HepG2 (cell line): ENCODE measurements around the gene SHC3. TPM values are rescaled to one million over a fixed set of nuclear protein-coding genes. Genes with fewer than 3 reads are reported as not detected.

Source experiments
- ATAC-seq: fragments of 200-7000 bp; cut with Tn5 transposase; 3 replicates; pipeline ENCODE4 v1.9.1; 2020; ENCODE audit warnings: mild to moderate bottlenecking, moderate library complexity
- BruUV-seq: library from RNA; stranded (reverse); fragments of 400-500 nt; replicated peaks from 2 replicates; lab custom pipeline; 2021; lab: Mats Ljungman, UMichigan
- CTCF ChIA-PET: fragments of 300-600 bp; formaldehyde crosslinking; extraction: SDS; loops from one replicate; lab custom pipeline; 2021; ENCODE audit warnings: low total read pairs, inconsistent platforms, low intra/inter-chr PET ratio; lab: Yijun Ruan, JAX
- POLR2A ChIA-PET: fragments of 350-600 bp; sonication (Branson Sonifier 250); formaldehyde crosslinking; loops from one replicate; lab custom pipeline; 2020; ENCODE audit warnings: antibody characterized with exemption, inconsistent platforms; lab: Yijun Ruan, JAX
- DNase-seq: peaks from one replicate; pipeline ENCODE4 v3.0.0-alpha.2; 2015; ENCODE audit warnings: low spot score
- FAIRE-seq: peaks from 3 replicates; lab custom pipeline; 2011; peaks lifted over from hg19 to GRCh38; lab: Jason Lieb, UNC
- H2AFZ ChIP-seq: one replicate; pipeline ENCODE4 v1.6.1; 2011; ENCODE audit warnings: low read length, inconsistent platforms
- H3K27ac ChIP-seq: fragments of 300-600 bp; 3 replicates; pipeline ENCODE4 v1.8.0; 2011; ENCODE audit warnings: mixed run types, mild to moderate bottlenecking, mixed read lengths, low read length, inconsistent platforms; ENCODE audit not compliant: insufficient read depth; ENCODE audit errors: extremely low read length
- H3K27me3 ChIP-seq, 2 experiments: fragments of 200-600 bp in 1 of 2; 2 replicates in 1 of 2; 3 replicates in 1 of 2; pipeline versions ENCODE4 v1.6.0 to v1.8.0; 2011; ENCODE audit warnings: low read length in 2 of 2, mild to moderate bottlenecking in 2 of 2, moderate library complexity in 2 of 2, inconsistent platforms in 1 of 2; ENCODE audit not compliant: insufficient read depth in 2 of 2, control insufficient read depth in 1 of 2
- H3K36me3 ChIP-seq, 2 experiments: fragments of 200-600 bp in 1 of 2; replicated peaks in 1 of 2; 2 replicates in 1 of 2; 3 replicates in 1 of 2; pipeline versions ENCODE4 v1.5.1 to v1.8.0; 2011; ENCODE audit warnings: low read length in 2 of 2, inconsistent platforms in 1 of 2; ENCODE audit not compliant: insufficient read depth in 2 of 2, control insufficient read depth in 1 of 2
- H3K4me1 ChIP-seq: 2 replicates; pipeline ENCODE4 v1.5.1; 2012; ENCODE audit warnings: low read length, inconsistent platforms; ENCODE audit not compliant: insufficient read depth
- H3K4me2 ChIP-seq: 2 replicates; pipeline ENCODE4 v1.6.0; 2011; ENCODE audit warnings: low read depth, low read length, inconsistent platforms
- H3K4me3 ChIP-seq, 3 experiments: fragments of 200-600 bp in 1 of 3; sonication (generic), shearing (Covaris generic) in 1 of 3; replicated peaks in 1 of 3; 2 replicates each; pipeline ENCODE4 v1.5.1; 2011 to 2016; ENCODE audit warnings: low read length in 3 of 3, inconsistent platforms in 2 of 3, low read depth in 2 of 3, mild to moderate bottlenecking in 2 of 3, control low read depth in 1 of 3, mixed read lengths in 1 of 3; ENCODE audit not compliant: insufficient read depth in 1 of 3
- H3K79me2 ChIP-seq: one replicate; pipeline ENCODE4 v1.6.1; 2011; ENCODE audit warnings: low read length, inconsistent platforms; ENCODE audit not compliant: insufficient read depth
- H3K9ac ChIP-seq: 2 replicates; pipeline ENCODE4 v1.6.0; 2011; ENCODE audit warnings: mild to moderate bottlenecking, low read depth, low read length, inconsistent platforms; ENCODE audit not compliant: insufficient read depth
- H3K9me3 ChIP-seq: 2 replicates; pipeline ENCODE4 v1.5.1; 2012; ENCODE audit warnings: mild to moderate bottlenecking, low read length
- H4K20me1 ChIP-seq: 2 replicates; pipeline ENCODE4 v1.6.0; 2011; ENCODE audit warnings: inconsistent platforms, mild to moderate bottlenecking, low read length, moderate library complexity; ENCODE audit not compliant: insufficient read depth
- KLF12 ChIP-seq: sonication (generic); formaldehyde crosslinking; IDR thresholded peaks from 2 replicates; pipeline ENCODE4 v1.4.0; 2020; ENCODE audit warnings: missing genetic modification reagents, borderline replicate concordance
- MBD4 ChIP-seq: IDR thresholded peaks from 2 replicates; pipeline ENCODE4 v1.6.1; 2012; ENCODE audit warnings: low read length, inconsistent platforms, borderline replicate concordance
- RFX3 ChIP-seq: IDR thresholded peaks from 2 replicates; pipeline ENCODE4 v1.6.1; 2016; ENCODE audit warnings: missing biosample characterization, missing genetic modification reagents
- SIN3B ChIP-seq: fragments of 150-350 bp; IDR thresholded peaks from 2 replicates; pipeline ENCODE4 v1.6.1; 2014; ENCODE audit warnings: low read length
- ZNF354B ChIP-seq: sonication (generic); formaldehyde crosslinking; IDR thresholded peaks from 2 replicates; pipeline ENCODE4 v1.8.0; 2022; ENCODE audit warnings: mild to moderate bottlenecking, missing genetic modification reagents
- WGBS: methylation state at CpG from one replicate; pipeline ENCODE4 v1.1.6; 2017; ENCODE audit warnings: low lambda C conversion rate; 5-methylcytosine and 5-hydroxymethylcytosine counted together
- in situ Hi-C: cut with HindIII; loops from 2 replicates; pipeline ENCODE4 v1.10.0; 2017; ENCODE audit warnings: low pct_unique_long_range_greater_than_20kb; ENCODE audit not compliant: extremely low pct_ligation_motif_present
- intact Hi-C: fragments of 100-400 bp; cut with micrococcal nuclease; formaldehyde crosslinking; loops from one replicate; pipeline ENCODE4 v1.10.0; 2022; ENCODE audit not compliant: unreplicated experiment
- polyA plus RNA-seq, 8 experiments: library from polyadenylated mRNA; depleted of rRNA in 3 of 8; stranded (reverse) in 7 of 8; unstranded in 1 of 8; fragments of >200 nt; fragmentation: Illumina TruSeq in 4 of 8; extraction: Trizol in 4 of 8; gene quantifications; 2 replicates each; pipeline versions ENCODE4 v1.2.1 to v1.2.3, GENCODE V29; 2011 to 2016; ENCODE audit warnings: low read depth in 4 of 8, missing spikeins in 1 of 8, mixed read lengths in 1 of 8; ENCODE audit not compliant: insufficient read depth in 1 of 8
- total RNA-seq, 5 experiments: library from RNA; depleted of rRNA; stranded (reverse); fragments of >200 nt; fragmentation: Illumina TruSeq; extraction: Trizol; gene quantifications; 2 replicates each; pipeline ENCODE4 v1.2.3, GENCODE V29; 2016; ENCODE audit warnings: low read depth in 1 of 5
- TF ChIP-seq, protein P1 (sequence below): sonication (generic); formaldehyde crosslinking; IDR thresholded peaks from 2 replicates; pipeline ENCODE4 v1.4.0; 2020; ENCODE audit warnings: missing genetic modification reagents
- TF ChIP-seq, protein P2 (sequence below): sonication (generic); formaldehyde crosslinking; IDR thresholded peaks from 2 replicates; pipeline ENCODE4 v1.5.0; 2020; ENCODE audit warnings: mild to moderate bottlenecking, missing genetic modification reagents

SHC3 gene
- total and polyA plus RNA-seq, 2 of the 13 experiments (the other 11 are each of a cell fraction or from before 2014, with no cell fraction given), result 0.09 to 0.89 TPM

DNA sequence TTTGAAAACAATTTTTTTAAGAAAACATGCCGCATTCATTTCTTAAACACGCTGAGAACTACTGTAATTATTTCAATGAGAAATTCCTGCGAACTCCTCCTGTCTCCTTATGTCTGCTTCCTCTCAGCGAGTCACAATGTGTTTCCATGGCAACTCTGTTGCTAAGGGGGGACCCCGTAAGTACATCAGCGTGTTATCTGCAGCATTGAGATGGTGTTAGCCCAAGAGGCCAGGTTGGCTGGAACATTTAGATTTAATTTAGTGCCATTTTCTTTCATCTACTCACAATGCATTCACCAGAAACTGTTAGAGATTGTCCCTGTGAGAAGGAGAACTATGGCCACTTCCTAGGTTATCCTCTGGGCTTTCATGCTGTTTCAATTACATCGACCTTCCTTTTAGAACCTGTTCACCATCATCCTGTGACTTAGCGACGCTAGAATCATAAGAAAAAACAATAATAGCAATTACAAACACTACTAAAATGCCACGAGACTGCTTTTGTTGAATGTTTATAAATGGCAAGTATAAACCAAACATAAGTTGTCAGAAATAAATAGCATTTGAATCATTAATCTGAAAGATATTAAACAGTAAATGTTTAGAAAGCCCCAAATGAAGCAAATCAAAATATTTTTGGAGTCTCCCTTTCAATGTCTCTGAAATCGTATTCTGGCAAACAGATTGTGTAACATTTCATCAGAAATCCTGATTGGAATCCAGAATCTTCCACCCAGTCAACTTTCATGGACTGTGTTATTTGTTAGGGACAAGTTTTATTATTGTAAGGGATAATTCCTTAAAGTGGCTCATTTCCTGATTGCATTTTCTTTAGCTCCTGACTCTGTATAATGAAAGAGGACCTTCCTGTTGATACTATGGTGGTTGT is 39.7 kb upstream of the SHC3 start:
- POLR2A ChIA-PET, result no interaction called here
- H3K9me3 ChIP-seq, result no peaks in the 10 kb centered on the region
- 13% methylated on average over 11 of the region's 11 CpGs for WGBS

More for the DNA sequence above, 39.7 kb upstream of the SHC3 start:
- FAIRE-seq, result no peak
- no peaks in the 10 kb centered on the region for H3K79me2 ChIP-seq
- CTCF ChIA-PET, result no interaction called here
- no peaks in the 10 kb centered on the region for H3K36me3 ChIP-seq
- H3K27me3 ChIP-seq, result peaks cover 0 to 8% of the 10 kb centered on the region in 2 experiments; a peak in 1 of 5 replicates
- intact Hi-C loops, result no loop called here
- no peak for ATAC-seq
- in situ Hi-C loops, result no loop called here
- DNase-seq, result no peak
- H4K20me1 ChIP-seq, result no peaks in the 10 kb centered on the region
- no peak overlapping the region for H3K27ac ChIP-seq
- H2AFZ ChIP-seq, result no peak overlapping the region
- no peaks in the 10 kb centered on the region for H3K4me1 ChIP-seq
- no peak for TF ChIP-seq MBD4
- TF ChIP-seq, protein P1, sequence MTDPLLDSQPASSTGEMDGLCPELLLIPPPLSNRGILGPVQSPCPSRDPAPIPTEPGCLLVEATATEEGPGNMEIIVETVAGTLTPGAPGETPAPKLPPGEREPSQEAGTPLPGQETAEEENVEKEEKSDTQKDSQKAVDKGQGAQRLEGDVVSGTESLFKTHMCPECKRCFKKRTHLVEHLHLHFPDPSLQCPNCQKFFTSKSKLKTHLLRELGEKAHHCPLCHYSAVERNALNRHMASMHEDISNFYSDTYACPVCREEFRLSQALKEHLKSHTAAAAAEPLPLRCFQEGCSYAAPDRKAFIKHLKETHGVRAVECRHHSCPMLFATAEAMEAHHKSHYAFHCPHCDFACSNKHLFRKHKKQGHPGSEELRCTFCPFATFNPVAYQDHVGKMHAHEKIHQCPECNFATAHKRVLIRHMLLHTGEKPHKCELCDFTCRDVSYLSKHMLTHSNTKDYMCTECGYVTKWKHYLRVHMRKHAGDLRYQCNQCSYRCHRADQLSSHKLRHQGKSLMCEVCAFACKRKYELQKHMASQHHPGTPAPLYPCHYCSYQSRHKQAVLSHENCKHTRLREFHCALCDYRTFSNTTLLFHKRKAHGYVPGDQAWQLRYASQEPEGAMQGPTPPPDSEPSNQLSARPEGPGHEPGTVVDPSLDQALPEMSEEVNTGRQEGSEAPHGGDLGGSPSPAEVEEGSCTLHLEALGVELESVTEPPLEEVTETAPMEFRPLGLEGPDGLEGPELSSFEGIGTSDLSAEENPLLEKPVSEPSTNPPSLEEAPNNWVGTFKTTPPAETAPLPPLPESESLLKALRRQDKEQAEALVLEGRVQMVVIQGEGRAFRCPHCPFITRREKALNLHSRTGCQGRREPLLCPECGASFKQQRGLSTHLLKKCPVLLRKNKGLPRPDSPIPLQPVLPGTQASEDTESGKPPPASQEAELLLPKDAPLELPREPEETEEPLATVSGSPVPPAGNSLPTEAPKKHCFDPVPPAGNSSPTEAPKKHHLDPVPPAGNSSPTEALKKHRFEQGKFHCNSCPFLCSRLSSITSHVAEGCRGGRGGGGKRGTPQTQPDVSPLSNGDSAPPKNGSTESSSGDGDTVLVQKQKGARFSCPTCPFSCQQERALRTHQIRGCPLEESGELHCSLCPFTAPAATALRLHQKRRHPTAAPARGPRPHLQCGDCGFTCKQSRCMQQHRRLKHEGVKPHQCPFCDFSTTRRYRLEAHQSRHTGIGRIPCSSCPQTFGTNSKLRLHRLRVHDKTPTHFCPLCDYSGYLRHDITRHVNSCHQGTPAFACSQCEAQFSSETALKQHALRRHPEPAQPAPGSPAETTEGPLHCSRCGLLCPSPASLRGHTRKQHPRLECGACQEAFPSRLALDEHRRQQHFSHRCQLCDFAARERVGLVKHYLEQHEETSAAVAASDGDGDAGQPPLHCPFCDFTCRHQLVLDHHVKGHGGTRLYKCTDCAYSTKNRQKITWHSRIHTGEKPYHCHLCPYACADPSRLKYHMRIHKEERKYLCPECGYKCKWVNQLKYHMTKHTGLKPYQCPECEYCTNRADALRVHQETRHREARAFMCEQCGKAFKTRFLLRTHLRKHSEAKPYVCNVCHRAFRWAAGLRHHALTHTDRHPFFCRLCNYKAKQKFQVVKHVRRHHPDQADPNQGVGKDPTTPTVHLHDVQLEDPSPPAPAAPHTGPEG, result no peak
- no peak for TF ChIP-seq SIN3B
- TF ChIP-seq RFX3 (CRISPR knock-in tag), result no peak
- TF ChIP-seq, protein P2, sequence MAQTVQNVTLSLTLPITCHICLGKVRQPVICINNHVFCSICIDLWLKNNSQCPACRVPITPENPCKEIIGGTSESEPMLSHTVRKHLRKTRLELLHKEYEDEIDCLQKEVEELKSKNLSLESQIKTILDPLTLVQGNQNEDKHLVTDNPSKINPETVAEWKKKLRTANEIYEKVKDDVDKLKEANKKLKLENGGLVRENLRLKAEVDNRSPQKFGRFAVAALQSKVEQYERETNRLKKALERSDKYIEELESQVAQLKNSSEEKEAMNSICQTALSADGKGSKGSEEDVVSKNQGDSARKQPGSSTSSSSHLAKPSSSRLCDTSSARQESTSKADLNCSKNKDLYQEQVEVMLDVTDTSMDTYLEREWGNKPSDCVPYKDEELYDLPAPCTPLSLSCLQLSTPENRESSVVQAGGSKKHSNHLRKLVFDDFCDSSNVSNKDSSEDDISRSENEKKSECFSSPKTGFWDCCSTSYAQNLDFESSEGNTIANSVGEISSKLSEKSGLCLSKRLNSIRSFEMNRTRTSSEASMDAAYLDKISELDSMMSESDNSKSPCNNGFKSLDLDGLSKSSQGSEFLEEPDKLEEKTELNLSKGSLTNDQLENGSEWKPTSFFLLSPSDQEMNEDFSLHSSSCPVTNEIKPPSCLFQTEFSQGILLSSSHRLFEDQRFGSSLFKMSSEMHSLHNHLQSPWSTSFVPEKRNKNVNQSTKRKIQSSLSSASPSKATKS (CRISPR knock-in tag), result no peak
- no peak for TF ChIP-seq ZNF354B (CRISPR knock-in tag)
- no peak for TF ChIP-seq KLF12
- BruUV-seq, result no TSS peak
- no peak overlapping the region for H3K4me2 ChIP-seq
- no peak overlapping the region for H3K9ac ChIP-seq
- no peak overlapping the region for H3K4me3 ChIP-seq
